Effector memory CD4-positive, alpha-beta T cell (primary cell): ENCODE measurements around the gene USP32.
"Not testable (repeated sequence)": the region's sequence is repeated elsewhere in the genome, so short reads cannot be mapped to it uniquely, and the experiment has no call there.

Source experiments
- DNase-seq, 3 donors: peaks; one replicate each; pipeline ENCODE4 v3.0.0-alpha.2; 2020
- H3K27ac ChIP-seq: 2 replicates; pipeline ENCODE4 v1.7.0; 2013; ENCODE audit warnings: mild to moderate bottlenecking, low read length, moderate library complexity; ENCODE audit not compliant: insufficient read depth, poor library complexity, severe bottlenecking
- H3K27me3 ChIP-seq: replicated peaks from 2 replicates; pipeline ENCODE4 v1.7.0; 2013; ENCODE audit warnings: mild to moderate bottlenecking, low read length; ENCODE audit not compliant: insufficient read depth, control insufficient read depth, poor library complexity, severe bottlenecking
- H3K36me3 ChIP-seq: 2 replicates; pipeline ENCODE4 v1.7.0; 2013; ENCODE audit warnings: mild to moderate bottlenecking, low read length, moderate library complexity; ENCODE audit not compliant: control insufficient read depth, insufficient read depth
- H3K4me1 ChIP-seq: 2 replicates; pipeline ENCODE4 v1.7.0; 2013; ENCODE audit warnings: low read length, mild to moderate bottlenecking; ENCODE audit not compliant: control insufficient read depth, insufficient read depth, poor library complexity, severe bottlenecking
- H3K4me3 ChIP-seq: 2 replicates; pipeline ENCODE4 v1.7.0; 2013; ENCODE audit warnings: low read length, low read depth, mild to moderate bottlenecking; ENCODE audit not compliant: insufficient read depth, poor library complexity, severe bottlenecking
- H3K9me3 ChIP-seq: 2 replicates; pipeline ENCODE4 v1.7.0; 2013; ENCODE audit warnings: mild to moderate bottlenecking, low read length, moderate library complexity; ENCODE audit not compliant: control insufficient read depth
- total RNA-seq, 3 donors: gene quantifications; one replicate each; lab custom pipeline; 2026; lab: John Stamatoyannopoulos, UW

USP32 gene
- 44.4 to 63.3 (median 46.0) reads per million in 3 donors for total RNA-seq

GRCh38 chr17:60392042-60392844 is at the start of gene USP32:
TSS of gene USP32 (minus strand) at chr17:60392133. CDS start at chr17:60391939, 194 bp downstream.
- Histone ChIP-seq H3K4me1 (peaks cover 12% of the 10 kb centered on the region), H3K4me3 (peak within 1 kb of the TSS; percentile 86), H3K27me3 (no peaks in the 10 kb centered on the region), H3K9me3 (no peaks in the 10 kb centered on the region), H3K36me3 (no peaks in the 10 kb centered on the region), H3K27ac (peak within 1 kb of the TSS; percentile 85)
- DNase-seq: peak; percentile 94 to 96 (median 95)

- no peak for DNase-seq
- no peaks in the 10 kb centered on the region for H3K9me3 ChIP-seq
- no peaks in the 10 kb centered on the region for H3K4me1 ChIP-seq
- no peaks in the 10 kb centered on the region for H3K27me3 ChIP-seq
- no peak overlapping the region for H3K4me3 ChIP-seq
- no peak overlapping the region for H3K27ac ChIP-seq
- no peaks in the 10 kb centered on the region for H3K36me3 ChIP-seq
Observed at GRCh38 chr17:60439501-60439900, 47.6 kb upstream of the USP32 start.

GRCh38 chr17:60436676-60437075 is 44.7 kb upstream of the USP32 start:
- Histone ChIP-seq H3K4me1 (no peaks in the 10 kb centered on the region), H3K36me3 (no peaks in the 10 kb centered on the region), H3K4me3 (no peak overlapping the region), H3K27ac (no peak overlapping the region), H3K9me3 (no peaks in the 10 kb centered on the region), H3K27me3 (no peaks in the 10 kb centered on the region)
- no peak for DNase-seq

GRCh38 chr17:60435244-60436167 is 43.6 kb upstream of the USP32 start:
- Histone ChIP-seq H3K4me1 (no peaks in the 10 kb centered on the region), H3K27ac (no peak overlapping the region), H3K36me3 (no peaks in the 10 kb centered on the region), H3K4me3 (no peak overlapping the region), H3K9me3 (no peaks in the 10 kb centered on the region), H3K27me3 (no peaks in the 10 kb centered on the region)
- peak; percentile 14 to 48 (median 16) for DNase-seq

- H3K4me3 ChIP-seq, H3K4me1 ChIP-seq, H3K9me3 ChIP-seq, H3K36me3 ChIP-seq, H3K27ac ChIP-seq, H3K27me3 ChIP-seq, DNase-seq: not testable (repeated sequence)
Observed at GRCh38 chr17:60433021-60433997, 41.4 kb upstream of the USP32 start.

GRCh38 chr17:60430561-60430960 is 38.6 kb upstream of the USP32 start:
- not testable (repeated sequence) for DNase-seq, H3K36me3 ChIP-seq, H3K27ac ChIP-seq, H3K4me3 ChIP-seq, H3K27me3 ChIP-seq, H3K4me1 ChIP-seq, H3K9me3 ChIP-seq

- not testable (repeated sequence) for H3K36me3 ChIP-seq, H3K27ac ChIP-seq, H3K4me3 ChIP-seq, H3K27me3 ChIP-seq, H3K9me3 ChIP-seq, H3K4me1 ChIP-seq, DNase-seq
Observed at GRCh38 chr17:60428491-60428890, 36.6 kb upstream of the USP32 start.

- Histone ChIP-seq H3K27me3 (no peaks in the 10 kb centered on the region), H3K9me3 (no peaks in the 10 kb centered on the region), H3K4me1 (no peaks in the 10 kb centered on the region), H3K36me3 (no peaks in the 10 kb centered on the region), H3K4me3 (no peak overlapping the region), H3K27ac (no peak overlapping the region)
- no peak for DNase-seq
Observed at GRCh38 chr17:60426596-60426995, 34.7 kb upstream of the USP32 start.

- Histone ChIP-seq H3K27me3 (no peaks in the 10 kb centered on the region), H3K27ac (no peak overlapping the region), H3K36me3 (no peaks in the 10 kb centered on the region), H3K9me3 (no peaks in the 10 kb centered on the region), H3K4me1 (no peaks in the 10 kb centered on the region), H3K4me3 (no peak overlapping the region)
- no peak for DNase-seq
Observed at GRCh38 chr17:60425626-60426025, 33.7 kb upstream of the USP32 start.
